GM19328 (cell line): ENCODE data around the gene JSRP1.

ENCODE experiments used
- ATAC-seq: cut with Tn5 transposase; IDR thresholded peaks from one replicate; pipeline ENCODE4 v1.9.1; 2021; ENCODE audit warnings: mild to moderate bottlenecking, moderate library complexity; ENCODE audit not compliant: unreplicated experiment

Gene JSRP1, protein sequence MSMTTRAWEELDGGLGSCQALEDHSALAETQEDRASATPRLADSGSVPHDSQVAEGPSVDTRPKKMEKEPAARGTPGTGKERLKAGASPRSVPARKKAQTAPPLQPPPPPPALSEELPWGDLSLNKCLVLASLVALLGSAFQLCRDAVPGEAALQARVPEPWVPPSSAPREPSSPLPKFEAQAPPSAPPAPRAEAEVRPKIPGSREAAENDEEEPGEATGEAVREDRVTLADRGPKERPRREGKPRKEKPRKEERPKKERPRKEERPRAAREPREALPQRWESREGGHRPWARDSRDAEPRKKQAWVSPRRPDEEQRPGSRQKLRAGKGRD

GRCh38 chr19:2255982-2256685 is at the start of gene JSRP1:
Gene JSRP1 (minus strand): TSS chr19:2256417. CDS start chr19:2255314, 1,103 bp downstream.
- ATAC-seq = no peak

GRCh38 chr19:2305452-2306280 is 49.4 kb upstream of the JSRP1 start:
- no peak for ATAC-seq

- no peak for ATAC-seq
Observed at GRCh38 chr19:2303211-2303798, 47.1 kb upstream of the JSRP1 start.

- ATAC-seq = no peak
Observed at GRCh38 chr19:2302319-2303210, 46.3 kb upstream of the JSRP1 start.

- no peak for ATAC-seq
Observed at GRCh38 chr19:2300533-2300932, 44.3 kb upstream of the JSRP1 start.

DNA sequence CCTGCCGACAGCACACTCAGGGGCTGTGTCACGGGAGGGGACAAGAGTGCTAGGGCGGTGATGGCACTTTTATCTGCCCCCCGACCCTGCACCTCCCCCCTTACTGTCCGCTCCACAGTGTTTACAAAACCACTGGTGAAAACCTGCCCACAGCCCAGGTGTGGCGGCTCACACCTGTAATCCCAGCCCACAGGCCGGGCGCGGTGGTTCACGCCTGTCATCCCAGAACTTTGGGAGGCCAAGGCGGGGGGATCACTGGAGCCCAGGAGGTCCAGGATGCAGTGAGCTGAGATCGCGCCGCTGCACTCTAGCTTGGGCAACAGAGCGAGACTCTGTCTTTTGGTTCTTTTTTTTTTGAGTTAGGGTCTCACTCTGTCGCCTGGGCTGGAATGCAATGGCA is 39.9 kb upstream of the JSRP1 start:
- no peak for ATAC-seq

DNA sequence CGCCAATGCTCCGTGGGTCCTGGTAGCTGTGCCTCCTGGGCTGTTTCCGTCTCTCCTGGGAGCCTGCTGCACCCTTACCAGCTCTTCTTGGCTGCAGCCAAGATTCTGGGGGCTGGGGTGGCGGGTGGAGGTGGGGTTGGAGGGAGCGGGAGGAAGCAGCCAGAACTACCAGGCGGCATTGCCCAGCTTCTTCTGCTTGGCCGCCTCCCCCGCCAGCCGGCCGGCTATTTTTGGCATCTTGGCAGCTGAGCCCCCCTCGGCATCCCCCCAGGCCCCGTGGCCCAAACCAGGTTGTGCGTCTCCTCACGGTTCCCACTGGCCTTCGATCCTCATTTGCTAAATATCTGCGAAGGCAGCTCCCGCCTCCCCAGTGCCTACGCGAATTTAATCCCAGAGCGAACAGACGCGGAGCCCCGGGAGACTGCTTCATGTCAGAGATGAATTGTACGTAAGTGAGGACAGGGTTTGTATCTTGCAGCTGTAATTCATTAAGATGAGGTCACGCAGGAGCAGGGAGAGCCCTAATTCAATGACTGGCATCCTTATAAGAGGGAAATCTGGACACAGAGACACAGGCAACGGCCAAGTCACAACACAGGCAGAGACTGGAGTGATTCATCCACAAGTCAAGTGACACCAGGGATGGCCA is 38.6 kb upstream of the JSRP1 start:
- no peak for ATAC-seq

GRCh38 chr19:2291185-2291751 is 35.1 kb upstream of the JSRP1 start:
- ATAC-seq = no peak

DNA sequence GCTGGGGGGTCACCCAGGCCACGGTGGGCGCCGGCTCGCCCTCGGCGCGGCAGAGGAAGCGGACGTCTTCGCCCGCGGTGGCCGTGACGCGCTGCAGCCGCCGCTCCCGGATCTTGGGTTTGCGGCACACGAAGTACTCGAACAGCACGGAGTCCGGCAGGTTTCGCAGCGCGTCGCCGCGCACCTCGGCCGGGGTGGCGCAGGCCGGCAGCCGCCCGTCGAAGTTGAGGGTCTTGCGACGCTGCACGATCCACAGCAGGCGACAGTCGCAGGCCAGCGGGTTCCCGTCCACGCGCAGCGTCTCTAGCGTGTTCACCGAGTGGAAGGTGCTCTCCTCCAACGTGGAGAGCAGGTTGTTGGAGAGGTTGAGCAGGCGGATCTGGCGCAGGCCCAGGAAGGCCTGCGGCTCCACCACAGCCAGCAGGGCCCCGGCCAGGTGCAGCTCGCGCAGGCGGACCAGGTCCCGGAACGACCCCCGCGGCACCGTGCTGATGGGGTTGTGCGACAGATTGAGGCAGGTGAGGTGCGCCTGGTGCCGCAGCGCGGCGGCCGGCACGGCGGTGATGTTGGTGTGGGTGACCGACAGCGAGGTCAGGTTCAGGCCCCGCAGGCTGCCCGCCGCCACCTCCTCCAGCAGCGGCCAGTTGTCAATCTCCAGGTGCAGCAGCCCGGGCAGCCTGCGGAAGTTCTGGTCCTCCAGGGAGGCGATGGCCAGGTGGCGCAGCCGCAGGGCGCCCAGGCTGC is 34.4 kb upstream of the JSRP1 start:
- ATAC-seq = no peak

DNA sequence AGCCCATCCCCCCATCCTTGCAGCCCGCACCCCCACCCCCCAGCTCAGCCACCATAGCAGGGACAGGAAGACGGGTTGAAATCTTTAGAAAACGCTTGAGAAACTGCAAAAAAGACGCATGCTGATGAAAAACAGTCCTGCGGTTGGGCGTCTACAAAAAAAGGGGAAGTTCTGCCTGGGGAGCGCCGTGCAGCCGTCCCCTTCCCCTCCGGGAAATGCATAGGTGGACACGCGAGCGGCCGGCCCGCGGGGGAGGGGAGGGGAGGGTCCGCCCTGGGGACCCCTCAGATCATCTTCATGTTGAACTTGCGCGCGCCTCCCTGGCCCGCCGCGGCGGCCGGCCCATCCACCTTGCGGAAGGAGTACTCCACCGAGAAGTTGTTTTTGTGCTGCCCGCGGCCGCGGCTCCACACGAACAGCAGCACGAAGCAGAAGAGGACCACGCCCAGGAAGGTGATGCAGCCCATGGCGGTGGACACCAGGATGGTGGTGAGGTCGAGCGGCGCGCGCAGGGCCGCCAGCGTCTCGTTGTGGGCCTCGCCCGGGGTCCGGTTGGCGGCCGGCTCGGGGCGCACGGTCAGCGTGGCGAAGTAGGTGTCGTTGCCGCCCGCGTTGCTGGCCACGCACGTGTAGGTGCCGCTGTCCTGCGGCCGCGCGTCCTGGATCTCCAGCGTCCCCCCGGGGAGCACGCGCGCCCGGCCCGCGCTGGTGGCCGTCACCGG is 33.7 kb upstream of the JSRP1 start:
- ATAC-seq = no peak

DNA sequence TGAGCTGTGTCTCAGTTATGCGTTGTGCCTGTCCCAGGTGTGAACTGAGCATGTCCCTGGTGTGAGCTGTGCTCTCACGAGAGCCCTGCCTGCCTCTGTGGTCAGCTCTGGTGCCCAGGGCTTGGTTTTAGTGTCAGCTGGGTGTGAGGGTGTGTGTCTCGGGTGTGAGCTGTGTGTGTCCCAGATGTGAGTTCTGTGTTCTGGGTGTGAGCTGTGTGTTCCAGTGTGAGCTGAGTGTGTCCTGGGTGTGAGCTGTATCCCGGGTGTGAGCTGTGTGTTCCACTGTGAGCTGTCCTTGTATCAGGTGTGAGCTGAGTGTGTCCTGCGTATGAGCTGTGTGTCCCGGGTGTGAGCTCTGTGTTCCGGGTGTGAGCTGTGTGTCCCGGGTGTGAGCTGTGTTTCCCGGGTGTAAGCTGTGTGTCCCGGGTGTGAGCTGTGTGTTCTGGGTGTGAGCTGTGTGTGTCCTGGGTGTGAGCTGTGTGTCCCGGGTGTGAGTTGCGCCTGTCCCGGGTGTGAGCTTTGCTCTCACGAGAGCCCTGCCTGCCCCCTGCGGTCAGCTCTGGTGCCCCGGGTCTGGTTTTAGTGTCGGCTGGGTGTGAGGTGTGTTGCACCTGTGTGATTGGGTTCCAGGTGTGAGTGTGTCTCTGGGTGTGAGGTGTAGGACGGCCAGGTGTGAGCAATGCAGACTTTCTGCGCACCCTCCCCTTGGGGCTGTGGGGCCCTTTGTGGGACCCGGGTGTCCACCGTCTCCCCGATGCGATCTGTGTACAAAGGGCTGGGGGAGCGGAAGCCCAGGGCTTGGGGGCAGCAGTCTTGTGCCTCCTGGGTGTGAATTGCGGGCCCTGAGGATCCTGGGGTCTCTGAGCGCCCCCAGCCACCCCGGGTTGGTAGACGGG is 32.8 kb upstream of the JSRP1 start:
- ATAC-seq = no peak

DNA sequence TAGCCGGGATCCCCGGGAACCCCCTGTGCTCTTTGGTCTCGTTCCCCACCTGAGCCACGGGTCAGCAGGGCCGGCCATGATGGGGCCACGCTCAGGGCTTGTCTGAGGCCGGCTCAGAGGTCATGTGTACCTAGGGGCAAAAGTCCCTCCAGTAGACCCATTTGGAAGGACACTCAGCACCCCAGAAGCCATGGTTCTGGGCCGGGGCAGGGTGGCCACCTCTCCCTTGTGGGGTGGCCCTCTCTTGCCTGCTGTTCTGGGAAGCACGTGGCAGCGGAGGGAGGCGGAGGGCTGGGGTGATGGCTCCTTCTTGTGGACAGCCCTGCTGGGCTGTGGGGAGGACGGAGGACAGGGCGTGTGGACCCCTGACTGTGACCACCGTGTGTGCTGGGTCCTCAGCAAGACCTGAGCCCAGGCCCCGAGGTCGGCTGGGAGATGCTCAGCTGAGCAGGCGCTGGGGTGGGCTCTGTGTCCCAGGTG is 32.2 kb upstream of the JSRP1 start:
- no peak for ATAC-seq

DNA sequence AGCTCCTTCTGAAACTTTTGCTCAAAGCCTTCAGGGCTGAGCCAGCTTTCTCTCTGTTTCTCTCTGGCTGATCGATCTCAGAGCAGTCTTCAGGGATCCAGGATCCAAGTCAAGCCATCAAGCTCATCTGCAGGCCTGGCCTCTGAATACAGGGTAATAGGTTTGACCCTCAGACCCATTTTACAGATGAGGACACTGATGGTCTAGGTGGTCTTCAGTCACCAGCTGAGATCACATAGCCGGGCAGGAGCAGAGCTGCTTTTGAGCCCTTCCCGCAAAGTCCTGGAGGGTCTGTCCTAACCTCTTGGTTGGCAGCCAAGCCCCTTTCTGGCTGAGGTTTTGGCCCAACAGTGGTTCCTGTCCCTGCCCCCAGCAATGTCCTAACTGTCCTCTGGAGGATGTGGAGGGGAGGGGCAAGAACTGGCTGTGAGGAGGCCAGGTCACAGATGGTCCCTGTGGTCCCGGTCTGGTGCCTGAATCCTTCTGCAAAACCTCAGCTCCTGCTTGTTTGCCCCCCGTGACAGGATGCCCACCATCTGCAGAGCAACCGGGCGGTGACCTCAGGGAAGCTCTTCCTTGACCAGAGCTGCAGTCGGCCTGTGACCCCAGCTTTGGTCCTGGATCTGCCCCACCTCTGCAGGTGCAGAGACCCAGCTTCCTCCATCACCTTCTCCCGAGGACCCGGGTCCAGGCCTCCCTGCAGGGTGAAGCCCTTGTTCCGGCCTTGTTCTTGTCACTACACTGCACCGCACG is 31.5 kb upstream of the JSRP1 start:
- no peak for ATAC-seq

DNA sequence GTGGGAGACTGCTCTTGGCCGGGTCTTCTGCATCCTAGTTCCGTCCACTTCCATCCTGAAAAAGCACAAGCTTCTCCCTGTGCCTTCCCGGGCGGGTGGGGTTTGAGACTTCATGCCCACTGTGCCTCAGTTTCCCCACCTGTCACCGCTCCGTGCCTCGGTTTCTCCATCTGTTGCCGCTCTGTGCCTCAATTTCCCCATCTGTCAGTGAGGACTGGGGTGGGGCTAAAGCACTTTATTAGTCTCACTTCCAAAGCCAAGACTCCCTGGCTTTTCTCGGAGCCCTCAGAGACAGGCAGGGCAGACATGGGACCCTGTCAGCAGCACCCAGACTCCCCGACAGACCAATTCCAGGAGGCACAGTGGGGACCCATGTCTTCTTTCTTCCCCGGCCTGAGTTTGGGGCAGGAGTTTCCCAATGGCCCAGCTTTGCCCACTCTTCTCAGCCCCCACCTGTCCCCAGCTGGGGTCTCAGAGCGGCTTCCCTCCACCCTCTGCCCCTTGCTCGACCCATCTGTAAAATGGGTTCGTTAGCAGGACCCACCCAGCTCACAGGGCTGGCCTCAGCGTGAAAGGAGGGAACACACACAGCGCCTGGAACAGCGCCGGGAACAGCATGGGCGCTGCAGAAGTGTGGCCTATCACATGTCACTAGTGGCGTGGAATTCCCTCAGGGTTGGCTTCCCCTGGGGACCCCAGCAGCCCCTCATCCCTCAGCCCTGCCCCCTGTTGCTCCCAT is 30.4 kb upstream of the JSRP1 start:
- no peak for ATAC-seq

- ATAC-seq = no peak
Observed at GRCh38 chr19:2283835-2284507, 27.8 kb upstream of the JSRP1 start.
